GM12878 (cell line): Measurements from ENCODE around the gene RAB2B. TPM values are rescaled to one million over a fixed set of nuclear protein-coding genes. Genes with fewer than 3 reads are reported as not detected.

Experiments
- ATAC-seq: fragments of 200-7000 bp; cut with Tn5 transposase; 3 replicates; pipeline ENCODE4 v1.9.1; 2020; ENCODE audit warnings: mild to moderate bottlenecking, moderate library complexity
- BruUV-seq: library from RNA; stranded (reverse); fragments of 400-500 nt; replicated peaks from 2 replicates; lab custom pipeline; 2021; lab: Mats Ljungman, UMichigan
- CTCF ChIA-PET: fragments of 300-600 bp; sonication (Branson Sonifier 250); formaldehyde crosslinking; extraction: SDS; loops from one replicate; lab custom pipeline; 2021; ENCODE audit warnings: inconsistent platforms; lab: Yijun Ruan, JAX
- POLR2A ChIA-PET: fragments of 350-600 bp; formaldehyde crosslinking; extraction: SDS; loops from one replicate; lab custom pipeline; 2021; ENCODE audit warnings: inconsistent platforms; lab: Charles Lee
- RAD21 ChIA-PET: fragments of 300-600 bp; sonication (Branson Sonifier 250); formaldehyde crosslinking; loops from one replicate; lab custom pipeline; 2023; ENCODE audit warnings: antibody characterized with exemption; ENCODE audit not compliant: unreplicated experiment; lab: Charles Lee
- SMC1A ChIA-PET: fragments of 300-600 bp; sonication (Branson Sonifier 250); formaldehyde crosslinking; loops from one replicate; lab custom pipeline; 2023; ENCODE audit not compliant: unreplicated experiment, uncharacterized antibody; lab: Charles Lee
- DNase-seq: peaks from one replicate; pipeline ENCODE4 v3.0.0-alpha.2; 2011; ENCODE audit warnings: low read depth, low spot score
- FAIRE-seq: peaks from 3 replicates; lab custom pipeline; 2011; peaks lifted over from hg19 to GRCh38; lab: Jason Lieb, UNC
- H2AFZ ChIP-seq: 2 replicates; pipeline ENCODE4 v1.6.0; 2011; ENCODE audit warnings: low read depth, low read length, control low read depth; ENCODE audit not compliant: control insufficient read depth
- H3K27ac ChIP-seq: 2 replicates; pipeline ENCODE4 v1.5.1; 2011; ENCODE audit warnings: control low read depth; ENCODE audit not compliant: control insufficient read depth, insufficient read depth
- H3K27me3 ChIP-seq, 2 experiments: replicated peaks in 1 of 2; 2 replicates each; pipeline versions ENCODE4 v1.6.0 to v1.6.1; 2011; ENCODE audit warnings: low read length in 1 of 2; ENCODE audit not compliant: control insufficient read depth in 2 of 2, insufficient read depth in 2 of 2
- H3K36me3 ChIP-seq, 2 experiments: 2 replicates each; pipeline ENCODE4 v1.5.1; 2011; ENCODE audit warnings: low read length in 1 of 2; ENCODE audit not compliant: control insufficient read depth in 2 of 2, insufficient read depth in 2 of 2
- H3K4me1 ChIP-seq: 2 replicates; pipeline ENCODE4 v1.6.1; 2011; ENCODE audit warnings: mild to moderate bottlenecking, low read length, moderate library complexity, mixed read lengths; ENCODE audit not compliant: control insufficient read depth, insufficient read depth
- H3K4me2 ChIP-seq: 2 replicates; pipeline ENCODE4 v1.6.0; 2011; ENCODE audit warnings: control low read depth; ENCODE audit not compliant: control insufficient read depth, insufficient read depth
- H3K4me3 ChIP-seq: fragments of 200-600 bp; sonication (generic); 2 replicates; pipeline ENCODE4 v1.5.1; 2016
- H3K79me2 ChIP-seq: 2 replicates; pipeline ENCODE4 v1.6.0; 2011; ENCODE audit warnings: low read length; ENCODE audit not compliant: control insufficient read depth, insufficient read depth
- H3K9ac ChIP-seq: 2 replicates; pipeline ENCODE4 v1.8.0; 2011; ENCODE audit warnings: low read length, control low read depth, mixed read lengths; ENCODE audit not compliant: control insufficient read depth, insufficient read depth
- H3K9me3 ChIP-seq: replicated peaks from 3 replicates; pipeline ENCODE4 v1.5.1; 2011; ENCODE audit warnings: mild to moderate bottlenecking, low read length; ENCODE audit not compliant: control insufficient read depth, insufficient read depth
- H4K20me1 ChIP-seq: 2 replicates; pipeline ENCODE4 v1.6.0; 2011; ENCODE audit not compliant: control insufficient read depth, insufficient read depth
- BCL3 ChIP-seq: IDR thresholded peaks from 2 replicates; pipeline ENCODE4 v1.6.1; 2011; ENCODE audit warnings: borderline replicate concordance, low read depth, mild to moderate bottlenecking, moderate library complexity, low read length; ENCODE audit not compliant: insufficient read depth, poor library complexity, severe bottlenecking
- FOXK2 ChIP-seq: fragments of 450-650 bp; IDR thresholded peaks from 2 replicates; pipeline ENCODE4 v1.6.1; 2017; ENCODE audit warnings: mild to moderate bottlenecking, moderate library complexity
- HCFC1 ChIP-seq: fragments of 150-350 bp; IDR thresholded peaks from 2 replicates; pipeline ENCODE4 v1.6.1; 2014; ENCODE audit warnings: low read length
- JUND ChIP-seq: IDR thresholded peaks from 2 replicates; pipeline ENCODE4 v1.6.1; 2012; ENCODE audit warnings: low read depth, mild to moderate bottlenecking, low read length, improper control_type of control experiment, moderate library complexity
- NR2C1 ChIP-seq: fragments of 450-650 bp; IDR thresholded peaks from 2 replicates; pipeline ENCODE4 v1.6.1; 2017; ENCODE audit warnings: antibody characterized with exemption, mild to moderate bottlenecking, moderate library complexity
- SREBF1 ChIP-seq: IDR thresholded peaks from 2 replicates; pipeline ENCODE4 v1.6.1; 2012; ENCODE audit warnings: mild to moderate bottlenecking, low read length
- TARDBP ChIP-seq: IDR thresholded peaks from 2 replicates; pipeline ENCODE4 v1.6.1; 2016; ENCODE audit warnings: borderline replicate concordance
- WGBS: methylation state at CpG from one replicate; pipeline ENCODE4 v1.1.6; 2016; ENCODE audit warnings: low lambda C conversion rate; ENCODE audit not compliant: insufficient replicate concordance, insufficient coverage; ENCODE audit errors: missing lambda C conversion rate; 5-methylcytosine and 5-hydroxymethylcytosine counted together
- in situ Hi-C: fragments of 300-500 bp; cut with MboI; formaldehyde crosslinking; loops from 9 replicates; pipeline ENCODE4 v1.14.3; 2018; ENCODE audit warnings: mixed read lengths
- intact Hi-C: fragments of 100-400 bp; cut with micrococcal nuclease; formaldehyde crosslinking; loops from one replicate; pipeline ENCODE4 v1.14.2; 2022; ENCODE audit not compliant: unreplicated experiment
- polyA plus RNA-seq, 11 experiments: library from polyadenylated mRNA; depleted of rRNA in 4 of 11; unstranded in 6 of 11; stranded (reverse) in 5 of 11; fragments of >200 nt; fragmentation: Nextera tagmentation in 4 of 11; fragmentation: Illumina TruSeq in 1 of 11; extraction: Ambion mirVana in 4 of 11; extraction: Trizol in 1 of 11; gene quantifications; 1 replicate in 1 of 11; 2 replicates in 10 of 11; pipeline versions ENCODE4 v1.2.1 to v1.2.3, GENCODE V29; 2011 to 2016; ENCODE audit warnings: inconsistent platforms in 2 of 11, missing spikeins in 2 of 11, low read depth in 1 of 11
- total RNA-seq, 4 experiments: library from RNA; depleted of rRNA in 3 of 4; stranded (reverse); fragments of >200 nt in 3 of 4; fragmentation: Illumina TruSeq in 1 of 4; extraction: Trizol in 1 of 4; gene quantifications; 2 replicates each; pipeline versions ENCODE4 v1.2.1 to v1.2.3, GENCODE V29; 2013 to 2021
- TF ChIP-seq, protein P1 (sequence below): fragments of 450-650 bp; conservative IDR thresholded peaks from 2 replicates; pipeline ENCODE4 v1.6.1; 2017; ENCODE audit warnings: mild to moderate bottlenecking, moderate library complexity
- TF ChIP-seq, protein P2 (sequence below): fragments of 150-350 bp; IDR thresholded peaks from 2 replicates; pipeline ENCODE4 v1.6.1; 2014; ENCODE audit warnings: mild to moderate bottlenecking, low read depth, low read length

The RAB2B gene
- total and polyA plus RNA-seq, 10 of the 15 experiments (the other 5 are each of a cell fraction or from before 2014, with no cell fraction given): 5.6 to 45.1 (median 12.5) TPM

DNA sequence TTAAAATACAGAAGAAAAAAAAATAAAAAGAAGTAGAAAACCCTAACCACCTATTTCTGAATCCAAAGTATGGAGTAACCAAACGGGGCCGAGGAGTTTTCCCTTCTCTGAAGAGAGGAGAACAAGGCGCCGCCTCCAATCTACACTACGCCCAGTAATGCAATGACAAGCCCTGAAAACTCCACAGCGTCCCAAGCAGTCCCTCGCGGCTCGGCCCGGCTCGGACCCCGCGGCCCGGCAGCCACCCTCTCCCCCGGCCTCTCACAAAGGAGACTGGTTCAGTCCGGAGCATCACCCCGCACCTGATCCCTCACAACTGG, 21.2 kb downstream of the RAB2B start:
- H3K27ac ChIP-seq: peak overlapping the region; percentile 94
- peaks cover 49% of the 10 kb centered on the region for H3K79me2 ChIP-seq
- in situ Hi-C loops (no loop called here), intact Hi-C loops (no loop called here)
- FAIRE-seq (no peak), ATAC-seq (peak; percentile 51), DNase-seq (no peak)
- peaks cover 7% of the 10 kb centered on the region for H3K4me1 ChIP-seq
- POLR2A ChIA-PET: interaction anchor here (1.0 to 7.3 kb wide), 6 partner anchors 10 to 73 kb away, joined by 4 to 82 read pairs (median 6); partner anchors contain the start of genes METTL3 and RAB2B
- peak overlapping the region; percentile 94 for H3K9ac ChIP-seq
- no peaks in the 10 kb centered on the region for H3K9me3 ChIP-seq
- BruUV-seq: no TSS peak
- CTCF ChIA-PET: interaction anchor here (0.8 to 3.3 kb wide), 23 partner anchors 9 to 216 kb away, joined by 3 to 38 read pairs (median 4); partner anchors contain the start of genes RAB2B, SUPT16H and TOX4
- peak overlapping the region; percentile 81 for H2AFZ ChIP-seq
- H3K36me3 ChIP-seq: no peaks in the 10 kb centered on the region; a peak in 2 of 4 replicates
- TF ChIP-seq, protein P1, sequence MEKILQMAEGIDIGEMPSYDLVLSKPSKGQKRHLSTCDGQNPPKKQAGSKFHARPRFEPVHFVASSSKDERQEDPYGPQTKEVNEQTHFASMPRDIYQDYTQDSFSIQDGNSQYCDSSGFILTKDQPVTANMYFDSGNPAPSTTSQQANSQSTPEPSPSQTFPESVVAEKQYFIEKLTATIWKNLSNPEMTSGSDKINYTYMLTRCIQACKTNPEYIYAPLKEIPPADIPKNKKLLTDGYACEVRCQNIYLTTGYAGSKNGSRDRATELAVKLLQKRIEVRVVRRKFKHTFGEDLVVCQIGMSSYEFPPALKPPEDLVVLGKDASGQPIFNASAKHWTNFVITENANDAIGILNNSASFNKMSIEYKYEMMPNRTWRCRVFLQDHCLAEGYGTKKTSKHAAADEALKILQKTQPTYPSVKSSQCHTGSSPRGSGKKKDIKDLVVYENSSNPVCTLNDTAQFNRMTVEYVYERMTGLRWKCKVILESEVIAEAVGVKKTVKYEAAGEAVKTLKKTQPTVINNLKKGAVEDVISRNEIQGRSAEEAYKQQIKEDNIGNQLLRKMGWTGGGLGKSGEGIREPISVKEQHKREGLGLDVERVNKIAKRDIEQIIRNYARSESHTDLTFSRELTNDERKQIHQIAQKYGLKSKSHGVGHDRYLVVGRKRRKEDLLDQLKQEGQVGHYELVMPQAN: no peak
- TF ChIP-seq JUND (no peak), BCL3 (peak; percentile 5), FOXK2 (no peak), HCFC1 (no peak), SREBF1 (no peak), TARDBP (no peak), NR2C1 (no peak)
- TF ChIP-seq, protein P2, sequence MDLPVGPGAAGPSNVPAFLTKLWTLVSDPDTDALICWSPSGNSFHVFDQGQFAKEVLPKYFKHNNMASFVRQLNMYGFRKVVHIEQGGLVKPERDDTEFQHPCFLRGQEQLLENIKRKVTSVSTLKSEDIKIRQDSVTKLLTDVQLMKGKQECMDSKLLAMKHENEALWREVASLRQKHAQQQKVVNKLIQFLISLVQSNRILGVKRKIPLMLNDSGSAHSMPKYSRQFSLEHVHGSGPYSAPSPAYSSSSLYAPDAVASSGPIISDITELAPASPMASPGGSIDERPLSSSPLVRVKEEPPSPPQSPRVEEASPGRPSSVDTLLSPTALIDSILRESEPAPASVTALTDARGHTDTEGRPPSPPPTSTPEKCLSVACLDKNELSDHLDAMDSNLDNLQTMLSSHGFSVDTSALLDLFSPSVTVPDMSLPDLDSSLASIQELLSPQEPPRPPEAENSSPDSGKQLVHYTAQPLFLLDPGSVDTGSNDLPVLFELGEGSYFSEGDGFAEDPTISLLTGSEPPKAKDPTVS: no peak
- H3K27me3 ChIP-seq: no peaks in the 10 kb centered on the region
- SMC1A ChIA-PET: interaction anchor here (0.9 to 2.6 kb wide), 15 partner anchors 9 to 181 kb away, joined by 3 to 23 read pairs (median 5); no protein-coding TSS in a partner anchor
- no peaks in the 10 kb centered on the region for H4K20me1 ChIP-seq
- WGBS: 0% methylated on average over 17 of the region's 17 CpGs
- H3K4me3 ChIP-seq: peak overlapping the region; percentile 97
- peak overlapping the region; percentile 70 for H3K4me2 ChIP-seq
- RAD21 ChIA-PET: interaction anchor here (1.0 to 3.2 kb wide), 14 partner anchors 11 to 351 kb away, joined by 3 to 46 read pairs (median 6); partner anchors contain the start of genes METTL3, RAB2B, SUPT16H and TOX4
